GM12878 (cell line): ENCODE results near the gene RASSF8. TPM values are rescaled to one million over a fixed set of nuclear protein-coding genes. Genes with fewer than 3 reads are reported as not detected.

Experiments used
- ATAC-seq: fragments of 200-7000 bp; cut with Tn5 transposase; 3 replicates; pipeline ENCODE4 v1.9.1; 2020; ENCODE audit warnings: mild to moderate bottlenecking, moderate library complexity
- BruUV-seq: library from RNA; stranded (reverse); fragments of 400-500 nt; replicated peaks from 2 replicates; lab custom pipeline; 2021; lab: Mats Ljungman, UMichigan
- CTCF ChIA-PET: fragments of 300-600 bp; sonication (Branson Sonifier 250); formaldehyde crosslinking; extraction: SDS; loops from one replicate; lab custom pipeline; 2021; ENCODE audit warnings: inconsistent platforms; lab: Yijun Ruan, JAX
- POLR2A ChIA-PET: fragments of 350-600 bp; formaldehyde crosslinking; extraction: SDS; loops from one replicate; lab custom pipeline; 2021; ENCODE audit warnings: inconsistent platforms; lab: Charles Lee
- RAD21 ChIA-PET: fragments of 300-600 bp; sonication (Branson Sonifier 250); formaldehyde crosslinking; loops from one replicate; lab custom pipeline; 2023; ENCODE audit warnings: antibody characterized with exemption; ENCODE audit not compliant: unreplicated experiment; lab: Charles Lee
- SMC1A ChIA-PET: fragments of 300-600 bp; sonication (Branson Sonifier 250); formaldehyde crosslinking; loops from one replicate; lab custom pipeline; 2023; ENCODE audit not compliant: unreplicated experiment, uncharacterized antibody; lab: Charles Lee
- DNase-seq: peaks from one replicate; pipeline ENCODE4 v3.0.0-alpha.2; 2011; ENCODE audit warnings: low read depth, low spot score
- FAIRE-seq: peaks from 3 replicates; lab custom pipeline; 2011; peaks lifted over from hg19 to GRCh38; lab: Jason Lieb, UNC
- H2AFZ ChIP-seq: 2 replicates; pipeline ENCODE4 v1.6.0; 2011; ENCODE audit warnings: low read depth, low read length, control low read depth; ENCODE audit not compliant: control insufficient read depth
- H3K27ac ChIP-seq: 2 replicates; pipeline ENCODE4 v1.5.1; 2011; ENCODE audit warnings: control low read depth; ENCODE audit not compliant: control insufficient read depth, insufficient read depth
- H3K27me3 ChIP-seq, 2 experiments: replicated peaks in 1 of 2; 2 replicates each; pipeline versions ENCODE4 v1.6.0 to v1.6.1; 2011; ENCODE audit warnings: low read length in 1 of 2; ENCODE audit not compliant: control insufficient read depth in 2 of 2, insufficient read depth in 2 of 2
- H3K36me3 ChIP-seq, 2 experiments: 2 replicates each; pipeline ENCODE4 v1.5.1; 2011; ENCODE audit warnings: low read length in 1 of 2; ENCODE audit not compliant: control insufficient read depth in 2 of 2, insufficient read depth in 2 of 2
- H3K4me1 ChIP-seq: 2 replicates; pipeline ENCODE4 v1.6.1; 2011; ENCODE audit warnings: mild to moderate bottlenecking, low read length, moderate library complexity, mixed read lengths; ENCODE audit not compliant: control insufficient read depth, insufficient read depth
- H3K4me2 ChIP-seq: 2 replicates; pipeline ENCODE4 v1.6.0; 2011; ENCODE audit warnings: control low read depth; ENCODE audit not compliant: control insufficient read depth, insufficient read depth
- H3K4me3 ChIP-seq: fragments of 200-600 bp; sonication (generic); 2 replicates; pipeline ENCODE4 v1.5.1; 2016
- H3K79me2 ChIP-seq: 2 replicates; pipeline ENCODE4 v1.6.0; 2011; ENCODE audit warnings: low read length; ENCODE audit not compliant: control insufficient read depth, insufficient read depth
- H3K9ac ChIP-seq: 2 replicates; pipeline ENCODE4 v1.8.0; 2011; ENCODE audit warnings: low read length, control low read depth, mixed read lengths; ENCODE audit not compliant: control insufficient read depth, insufficient read depth
- H3K9me3 ChIP-seq: replicated peaks from 3 replicates; pipeline ENCODE4 v1.5.1; 2011; ENCODE audit warnings: mild to moderate bottlenecking, low read length; ENCODE audit not compliant: control insufficient read depth, insufficient read depth
- H4K20me1 ChIP-seq: 2 replicates; pipeline ENCODE4 v1.6.0; 2011; ENCODE audit not compliant: control insufficient read depth, insufficient read depth
- CBX3 ChIP-seq: fragments of 200-600 bp; sonication (generic); IDR thresholded peaks from 2 replicates; pipeline ENCODE4 v1.6.1; 2016; ENCODE audit warnings: low read depth, borderline replicate concordance
- ETV6 ChIP-seq, 2 experiments: fragments of 450-650 bp in 1 of 2; IDR thresholded peaks in 1 of 2; conservative IDR thresholded peaks in 1 of 2; 2 replicates each; pipeline ENCODE4 v1.6.1; 2014; ENCODE audit warnings: antibody characterized with exemption in 1 of 2, borderline replicate concordance in 1 of 2, low read depth in 1 of 2, mild to moderate bottlenecking in 1 of 2, moderate library complexity in 1 of 2
- GATAD2B ChIP-seq: fragments of 450-650 bp; conservative IDR thresholded peaks from 2 replicates; pipeline ENCODE4 v1.6.1; 2017; ENCODE audit warnings: low read depth, mild to moderate bottlenecking, moderate library complexity
- HCFC1 ChIP-seq: fragments of 150-350 bp; IDR thresholded peaks from 2 replicates; pipeline ENCODE4 v1.6.1; 2014; ENCODE audit warnings: low read length
- IKZF2 ChIP-seq, 2 experiments: fragments of 450-650 bp; IDR thresholded peaks; 2 replicates each; pipeline ENCODE4 v1.6.1; 2017; ENCODE audit warnings: mild to moderate bottlenecking in 2 of 2, moderate library complexity in 2 of 2
- NFXL1 ChIP-seq: fragments of 450-650 bp; IDR thresholded peaks from 2 replicates; pipeline ENCODE4 v1.6.1; 2017; ENCODE audit warnings: antibody characterized with exemption, mild to moderate bottlenecking, borderline replicate concordance
- YY1 ChIP-seq: IDR thresholded peaks from 2 replicates; pipeline ENCODE4 v1.6.1; 2011; ENCODE audit warnings: low read depth, mild to moderate bottlenecking, low read length
- WGBS: methylation state at CpG from one replicate; pipeline ENCODE4 v1.1.6; 2016; ENCODE audit warnings: low lambda C conversion rate; ENCODE audit not compliant: insufficient replicate concordance, insufficient coverage; ENCODE audit errors: missing lambda C conversion rate; 5-methylcytosine and 5-hydroxymethylcytosine counted together
- in situ Hi-C: fragments of 300-500 bp; cut with MboI; formaldehyde crosslinking; loops from 9 replicates; pipeline ENCODE4 v1.14.3; 2018; ENCODE audit warnings: mixed read lengths
- intact Hi-C: fragments of 100-400 bp; cut with micrococcal nuclease; formaldehyde crosslinking; loops from one replicate; pipeline ENCODE4 v1.14.2; 2022; ENCODE audit not compliant: unreplicated experiment
- polyA plus RNA-seq, 11 experiments: library from polyadenylated mRNA; depleted of rRNA in 4 of 11; unstranded in 6 of 11; stranded (reverse) in 5 of 11; fragments of >200 nt; fragmentation: Nextera tagmentation in 4 of 11; fragmentation: Illumina TruSeq in 1 of 11; extraction: Ambion mirVana in 4 of 11; extraction: Trizol in 1 of 11; gene quantifications; 1 replicate in 1 of 11; 2 replicates in 10 of 11; pipeline versions ENCODE4 v1.2.1 to v1.2.3, GENCODE V29; 2011 to 2016; ENCODE audit warnings: inconsistent platforms in 2 of 11, missing spikeins in 2 of 11, low read depth in 1 of 11
- total RNA-seq, 4 experiments: library from RNA; depleted of rRNA in 3 of 4; stranded (reverse); fragments of >200 nt in 3 of 4; fragmentation: Illumina TruSeq in 1 of 4; extraction: Trizol in 1 of 4; gene quantifications; 2 replicates each; pipeline versions ENCODE4 v1.2.1 to v1.2.3, GENCODE V29; 2013 to 2021
- TF ChIP-seq, protein P1 (sequence below): fragments of 450-650 bp; IDR thresholded peaks from 2 replicates; pipeline ENCODE4 v1.6.1; 2017; ENCODE audit warnings: mild to moderate bottlenecking, moderate library complexity
- TF ChIP-seq, protein P2 (sequence below): fragments of 450-650 bp; IDR thresholded peaks from 2 replicates; pipeline ENCODE4 v1.6.1; 2016; ENCODE audit warnings: mild to moderate bottlenecking, moderate library complexity, borderline replicate concordance
- TF ChIP-seq, protein P3 (sequence below): IDR thresholded peaks from 2 replicates; pipeline ENCODE4 v1.6.1; 2012; ENCODE audit warnings: mild to moderate bottlenecking, low read depth, low read length

RASSF8 gene
- total and polyA plus RNA-seq, 10 of the 15 experiments (the other 5 are each of a cell fraction or from before 2014, with no cell fraction given): 0.06 to 0.18 (median 0.08) TPM; not detected in 6

DNA sequence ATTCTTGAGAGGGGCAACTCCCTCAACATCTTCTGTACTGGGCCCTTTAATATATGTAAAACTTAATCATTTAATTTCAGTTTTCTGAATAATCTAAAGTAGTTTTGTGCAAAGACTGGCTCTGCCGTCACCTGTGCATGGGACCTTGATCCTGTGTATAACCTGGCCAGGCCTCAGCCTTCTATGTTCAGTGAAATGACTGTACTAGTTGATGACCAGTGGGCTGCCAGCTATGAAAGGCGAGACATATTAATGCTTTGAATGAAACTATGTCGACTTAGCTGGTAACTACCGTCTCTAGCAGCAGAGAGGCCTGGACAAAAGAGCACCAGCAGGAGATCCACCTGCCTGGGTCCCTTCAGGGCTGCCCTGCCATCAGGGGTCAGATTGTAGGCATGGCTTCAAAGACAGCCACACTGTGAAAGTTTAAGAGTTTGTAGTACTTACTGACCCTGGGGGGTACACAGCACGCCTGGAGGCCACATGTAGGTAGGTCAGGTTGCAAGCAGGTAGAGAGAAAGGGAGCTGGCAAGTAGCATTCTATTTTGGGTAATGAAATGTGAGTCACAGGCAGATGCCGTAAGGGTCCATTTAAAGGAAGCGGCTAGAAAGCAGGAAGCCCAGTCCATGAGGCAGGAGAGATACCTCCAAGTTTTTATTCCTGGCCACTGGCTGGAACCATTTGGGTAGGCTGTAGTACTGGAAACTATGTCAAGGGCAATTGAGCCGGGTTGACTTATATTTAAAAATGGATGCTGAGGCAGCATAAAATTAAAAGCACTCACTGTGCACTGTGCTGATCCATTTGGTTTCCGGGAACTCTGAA lies 89.1 kb downstream of the RASSF8 start:
- ChIA-PET RAD21 (no interaction called here), POLR2A (no interaction called here), CTCF (no interaction called here), SMC1A (no interaction called here)
- DNase-seq: no peak
- in situ Hi-C loops: no loop called here
- Histone ChIP-seq H3K27me3 (no peaks in the 10 kb centered on the region), H3K36me3 (no peaks in the 10 kb centered on the region), H4K20me1 (no peaks in the 10 kb centered on the region), H3K79me2 (no peaks in the 10 kb centered on the region), H3K9me3 (no peaks in the 10 kb centered on the region), H3K4me3 (no peak overlapping the region), H2AFZ (no peak overlapping the region), H3K4me1 (no peaks in the 10 kb centered on the region), H3K27ac (no peak overlapping the region), H3K4me2 (no peak overlapping the region), H3K9ac (no peak overlapping the region)
- no TSS peak for BruUV-seq
- intact Hi-C loops: no loop called here
- 63% methylated on average over 9 of the region's 9 CpGs for WGBS
- no peak for FAIRE-seq
- no peak; the same call in 2 of the 3 replicates for ATAC-seq
- TF ChIP-seq ETV6 (conservative IDR thresholded peaks at IDR 0.05 in 1 of 2, IDR thresholded peaks at IDR 0.05 in 1 of 2; ENCODE audit: borderline replicate concordance in 1 of 2, low read depth in 1 of 2): no peak
- TF ChIP-seq, protein P1, sequence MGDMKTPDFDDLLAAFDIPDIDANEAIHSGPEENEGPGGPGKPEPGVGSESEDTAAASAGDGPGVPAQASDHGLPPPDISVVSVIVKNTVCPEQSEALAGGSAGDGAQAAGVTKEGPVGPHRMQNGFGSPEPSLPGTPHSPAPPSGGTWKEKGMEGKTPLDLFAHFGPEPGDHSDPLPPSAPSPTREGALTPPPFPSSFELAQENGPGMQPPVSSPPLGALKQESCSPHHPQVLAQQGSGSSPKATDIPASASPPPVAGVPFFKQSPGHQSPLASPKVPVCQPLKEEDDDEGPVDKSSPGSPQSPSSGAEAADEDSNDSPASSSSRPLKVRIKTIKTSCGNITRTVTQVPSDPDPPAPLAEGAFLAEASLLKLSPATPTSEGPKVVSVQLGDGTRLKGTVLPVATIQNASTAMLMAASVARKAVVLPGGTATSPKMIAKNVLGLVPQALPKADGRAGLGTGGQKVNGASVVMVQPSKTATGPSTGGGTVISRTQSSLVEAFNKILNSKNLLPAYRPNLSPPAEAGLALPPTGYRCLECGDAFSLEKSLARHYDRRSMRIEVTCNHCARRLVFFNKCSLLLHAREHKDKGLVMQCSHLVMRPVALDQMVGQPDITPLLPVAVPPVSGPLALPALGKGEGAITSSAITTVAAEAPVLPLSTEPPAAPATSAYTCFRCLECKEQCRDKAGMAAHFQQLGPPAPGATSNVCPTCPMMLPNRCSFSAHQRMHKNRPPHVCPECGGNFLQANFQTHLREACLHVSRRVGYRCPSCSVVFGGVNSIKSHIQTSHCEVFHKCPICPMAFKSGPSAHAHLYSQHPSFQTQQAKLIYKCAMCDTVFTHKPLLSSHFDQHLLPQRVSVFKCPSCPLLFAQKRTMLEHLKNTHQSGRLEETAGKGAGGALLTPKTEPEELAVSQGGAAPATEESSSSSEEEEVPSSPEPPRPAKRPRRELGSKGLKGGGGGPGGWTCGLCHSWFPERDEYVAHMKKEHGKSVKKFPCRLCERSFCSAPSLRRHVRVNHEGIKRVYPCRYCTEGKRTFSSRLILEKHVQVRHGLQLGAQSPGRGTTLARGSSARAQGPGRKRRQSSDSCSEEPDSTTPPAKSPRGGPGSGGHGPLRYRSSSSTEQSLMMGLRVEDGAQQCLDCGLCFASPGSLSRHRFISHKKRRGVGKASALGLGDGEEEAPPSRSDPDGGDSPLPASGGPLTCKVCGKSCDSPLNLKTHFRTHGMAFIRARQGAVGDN: no peak
- no peak for TF ChIP-seq YY1
- no peak for TF ChIP-seq NFXL1
- no peak for TF ChIP-seq CBX3
- TF ChIP-seq, protein P2, sequence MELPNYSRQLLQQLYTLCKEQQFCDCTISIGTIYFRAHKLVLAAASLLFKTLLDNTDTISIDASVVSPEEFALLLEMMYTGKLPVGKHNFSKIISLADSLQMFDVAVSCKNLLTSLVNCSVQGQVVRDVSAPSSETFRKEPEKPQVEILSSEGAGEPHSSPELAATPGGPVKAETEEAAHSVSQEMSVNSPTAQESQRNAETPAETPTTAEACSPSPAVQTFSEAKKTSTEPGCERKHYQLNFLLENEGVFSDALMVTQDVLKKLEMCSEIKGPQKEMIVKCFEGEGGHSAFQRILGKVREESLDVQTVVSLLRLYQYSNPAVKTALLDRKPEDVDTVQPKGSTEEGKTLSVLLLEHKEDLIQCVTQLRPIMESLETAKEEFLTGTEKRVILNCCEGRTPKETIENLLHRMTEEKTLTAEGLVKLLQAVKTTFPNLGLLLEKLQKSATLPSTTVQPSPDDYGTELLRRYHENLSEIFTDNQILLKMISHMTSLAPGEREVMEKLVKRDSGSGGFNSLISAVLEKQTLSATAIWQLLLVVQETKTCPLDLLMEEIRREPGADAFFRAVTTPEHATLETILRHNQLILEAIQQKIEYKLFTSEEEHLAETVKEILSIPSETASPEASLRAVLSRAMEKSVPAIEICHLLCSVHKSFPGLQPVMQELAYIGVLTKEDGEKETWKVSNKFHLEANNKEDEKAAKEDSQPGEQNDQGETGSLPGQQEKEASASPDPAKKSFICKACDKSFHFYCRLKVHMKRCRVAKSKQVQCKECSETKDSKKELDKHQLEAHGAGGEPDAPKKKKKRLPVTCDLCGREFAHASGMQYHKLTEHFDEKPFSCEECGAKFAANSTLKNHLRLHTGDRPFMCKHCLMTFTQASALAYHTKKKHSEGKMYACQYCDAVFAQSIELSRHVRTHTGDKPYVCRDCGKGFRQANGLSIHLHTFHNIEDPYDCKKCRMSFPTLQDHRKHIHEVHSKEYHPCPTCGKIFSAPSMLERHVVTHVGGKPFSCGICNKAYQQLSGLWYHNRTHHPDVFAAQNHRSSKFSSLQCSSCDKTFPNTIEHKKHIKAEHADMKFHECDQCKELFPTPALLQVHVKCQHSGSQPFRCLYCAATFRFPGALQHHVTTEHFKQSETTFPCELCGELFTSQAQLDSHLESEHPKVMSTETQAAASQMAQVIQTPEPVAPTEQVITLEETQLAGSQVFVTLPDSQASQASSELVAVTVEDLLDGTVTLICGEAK: no peak
- TF ChIP-seq HCFC1: no peak
- no peak for TF ChIP-seq GATAD2B
- no peak for TF ChIP-seq IKZF2 (IDR thresholded peaks at IDR 0.05)
- TF ChIP-seq, protein P3, sequence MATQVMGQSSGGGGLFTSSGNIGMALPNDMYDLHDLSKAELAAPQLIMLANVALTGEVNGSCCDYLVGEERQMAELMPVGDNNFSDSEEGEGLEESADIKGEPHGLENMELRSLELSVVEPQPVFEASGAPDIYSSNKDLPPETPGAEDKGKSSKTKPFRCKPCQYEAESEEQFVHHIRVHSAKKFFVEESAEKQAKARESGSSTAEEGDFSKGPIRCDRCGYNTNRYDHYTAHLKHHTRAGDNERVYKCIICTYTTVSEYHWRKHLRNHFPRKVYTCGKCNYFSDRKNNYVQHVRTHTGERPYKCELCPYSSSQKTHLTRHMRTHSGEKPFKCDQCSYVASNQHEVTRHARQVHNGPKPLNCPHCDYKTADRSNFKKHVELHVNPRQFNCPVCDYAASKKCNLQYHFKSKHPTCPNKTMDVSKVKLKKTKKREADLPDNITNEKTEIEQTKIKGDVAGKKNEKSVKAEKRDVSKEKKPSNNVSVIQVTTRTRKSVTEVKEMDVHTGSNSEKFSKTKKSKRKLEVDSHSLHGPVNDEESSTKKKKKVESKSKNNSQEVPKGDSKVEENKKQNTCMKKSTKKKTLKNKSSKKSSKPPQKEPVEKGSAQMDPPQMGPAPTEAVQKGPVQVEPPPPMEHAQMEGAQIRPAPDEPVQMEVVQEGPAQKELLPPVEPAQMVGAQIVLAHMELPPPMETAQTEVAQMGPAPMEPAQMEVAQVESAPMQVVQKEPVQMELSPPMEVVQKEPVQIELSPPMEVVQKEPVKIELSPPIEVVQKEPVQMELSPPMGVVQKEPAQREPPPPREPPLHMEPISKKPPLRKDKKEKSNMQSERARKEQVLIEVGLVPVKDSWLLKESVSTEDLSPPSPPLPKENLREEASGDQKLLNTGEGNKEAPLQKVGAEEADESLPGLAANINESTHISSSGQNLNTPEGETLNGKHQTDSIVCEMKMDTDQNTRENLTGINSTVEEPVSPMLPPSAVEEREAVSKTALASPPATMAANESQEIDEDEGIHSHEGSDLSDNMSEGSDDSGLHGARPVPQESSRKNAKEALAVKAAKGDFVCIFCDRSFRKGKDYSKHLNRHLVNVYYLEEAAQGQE: no peak
